CD1c-positive myeloid dendritic cell (primary cell): ENCODE data around the gene DCDC2.
"Not testable (repeated sequence)": the region's sequence is repeated elsewhere in the genome, so short reads cannot be mapped to it uniquely, and the experiment has no call there.

Source experiments
- DNase-seq: peaks from one replicate; pipeline ENCODE4 v3.0.0-alpha.2; 2016; ENCODE audit errors: extremely low spot score

DCDC2 gene

GRCh38 chr6:24225838-24226237, 132.0 kb downstream of the DCDC2 start:
- DNase-seq = no peak

- no peak for DNase-seq
Observed at GRCh38 chr6:24223115-24223919, 134.5 kb downstream of the DCDC2 start.

GRCh38 chr6:24219670-24220069, 138.2 kb downstream of the DCDC2 start:
- DNase-seq = no peak

- DNase-seq = no peak
Observed at GRCh38 chr6:24214984-24215383, 142.9 kb downstream of the DCDC2 start.

GRCh38 chr6:24207413-24207812, 150.4 kb downstream of the DCDC2 start:
- no peak for DNase-seq

- peak; percentile 53 for DNase-seq
Observed at GRCh38 chr6:24205020-24205492, 152.8 kb downstream of the DCDC2 start.

- not testable (repeated sequence) for DNase-seq
Observed at GRCh38 chr6:24204113-24204512, 153.7 kb downstream of the DCDC2 start.

- no peak for DNase-seq
Observed at GRCh38 chr6:24197892-24198291, 160.0 kb downstream of the DCDC2 start.

GRCh38 chr6:24195836-24196597, 161.8 kb downstream of the DCDC2 start:
- no peak for DNase-seq

GRCh38 chr6:24194978-24195700, 162.7 kb downstream of the DCDC2 start:
- no peak for DNase-seq

GRCh38 chr6:24193364-24193763, 164.5 kb downstream of the DCDC2 start:
- DNase-seq = no peak

- DNase-seq = no peak
Observed at GRCh38 chr6:24191346-24191745, 166.5 kb downstream of the DCDC2 start.

GRCh38 chr6:24188578-24189080, 169.2 kb downstream of the DCDC2 start:
- no peak for DNase-seq

- DNase-seq = no peak
Observed at GRCh38 chr6:24187965-24188577, 169.8 kb downstream of the DCDC2 start.

- no peak for DNase-seq
Observed at GRCh38 chr6:24186349-24186748, 171.5 kb downstream of the DCDC2 start.

GRCh38 chr6:24183584-24183983, 174.3 kb downstream of the DCDC2 start:
- no peak for DNase-seq

GRCh38 chr6:24157886-24158285, 200.0 kb downstream of the DCDC2 start:
- DNase-seq = no peak

GRCh38 chr6:24154121-24154520, 203.7 kb downstream of the DCDC2 start:
- no peak for DNase-seq

- DNase-seq = no peak
Observed at GRCh38 chr6:24152014-24152413, 205.8 kb downstream of the DCDC2 start.

- DNase-seq = no peak
Observed at GRCh38 chr6:24149836-24150235, 208.0 kb downstream of the DCDC2 start.

GRCh38 chr6:24149296-24149695, 208.6 kb downstream of the DCDC2 start:
- no peak for DNase-seq

GRCh38 chr6:24148684-24149083, 209.2 kb downstream of the DCDC2 start:
- no peak for DNase-seq
